Smooth muscle cell (in vitro differentiated cells): ENCODE results near the gene OR2F2. TPM values are rescaled to one million over a fixed set of nuclear protein-coding genes. Genes with fewer than 3 reads are reported as not detected.
A peak's percentile ranks its signal among the peaks of the same experiment; 100 is the strongest.

Experiments
- DNase-seq: peaks from one replicate; lab custom pipeline; 2025; ENCODE audit not compliant: unreplicated experiment; lab: John Stamatoyannopoulos, UW
- H2AFZ ChIP-seq: fragments of 200-600 bp; sonication (generic); 2 replicates; pipeline ENCODE4 v1.6.0; 2016; ENCODE audit warnings: antibody characterized with exemption, low read depth, mild to moderate bottlenecking
- H3F3A ChIP-seq: fragments of 200-600 bp; sonication (generic); 2 replicates; pipeline ENCODE4 v1.6.0; 2017; ENCODE audit warnings: antibody characterized with exemption, low read depth
- H3K27ac ChIP-seq: fragments of 200-600 bp; sonication (generic); 2 replicates; pipeline ENCODE4 v1.5.1; 2016; ENCODE audit warnings: low read depth, mild to moderate bottlenecking
- H3K27me3 ChIP-seq: fragments of 200-600 bp; sonication (generic); 2 replicates; pipeline ENCODE4 v1.6.1; 2016; ENCODE audit warnings: low read depth, mild to moderate bottlenecking
- H3K36me3 ChIP-seq: fragments of 200-600 bp; sonication (generic); 2 replicates; pipeline ENCODE4 v1.5.1; 2016; ENCODE audit warnings: low read depth
- H3K4me1 ChIP-seq: fragments of 200-600 bp; sonication (generic); 2 replicates; pipeline ENCODE4 v1.5.1; 2016; ENCODE audit warnings: low read depth
- H3K4me2 ChIP-seq: fragments of 200-600 bp; sonication (generic); 2 replicates; pipeline ENCODE4 v1.6.0; 2016; ENCODE audit warnings: mild to moderate bottlenecking
- H3K4me3 ChIP-seq: fragments of 200-600 bp; sonication (generic); 2 replicates; pipeline ENCODE4 v1.5.1; 2016; ENCODE audit warnings: mild to moderate bottlenecking
- H3K79me2 ChIP-seq: fragments of 200-600 bp; sonication (generic); 2 replicates; pipeline ENCODE4 v1.6.0; 2016; ENCODE audit warnings: low read depth, mild to moderate bottlenecking
- H3K9ac ChIP-seq: fragments of 200-600 bp; sonication (generic); 2 replicates; pipeline ENCODE4 v1.6.0; 2016; ENCODE audit warnings: low read depth
- H3K9me3 ChIP-seq: fragments of 200-600 bp; sonication (generic); replicated peaks from 2 replicates; pipeline ENCODE4 v1.5.1; 2016; ENCODE audit warnings: low read depth
- H4K20me1 ChIP-seq: fragments of 200-600 bp; sonication (generic); 2 replicates; pipeline ENCODE4 v1.6.0; 2016; ENCODE audit warnings: low read depth
- CTCF ChIP-seq: fragments of 200-600 bp; sonication (generic); IDR thresholded peaks from 2 replicates; pipeline ENCODE4 v1.5.1; 2017; ENCODE audit warnings: borderline replicate concordance, mild to moderate bottlenecking, antibody characterized with exemption; ENCODE audit not compliant: insufficient read depth, poor library complexity, severe bottlenecking
- WGBS: methylation state at CpG from one replicate; pipeline ENCODE4 v1.1.7; 2016; ENCODE audit warnings: low lambda C conversion rate; 5-methylcytosine and 5-hydroxymethylcytosine counted together
- polyA plus RNA-seq: library from polyadenylated mRNA; unstranded; fragments of >200 nt; fragmentation: Nextera tagmentation; extraction: Ambion mirVana; gene quantifications from 2 replicates; pipeline ENCODE4 v1.2.1, GENCODE V29; 2016
- total RNA-seq: library from RNA; depleted of rRNA; stranded (reverse); fragments of >200 nt; gene quantifications from 2 replicates; pipeline ENCODE4 v1.2.3, GENCODE V29; 2014

Gene OR2F2
- total and polyA plus RNA-seq, 2 experiments from 2014 or later = not detected

GRCh38 chr7:143953421-143953820 is 18.4 kb downstream of the OR2F2 start:
- Histone ChIP-seq H3K9ac (no peak overlapping the region), H3K4me2 (no peak overlapping the region), H3K4me1 (no peaks in the 10 kb centered on the region), H3K36me3 (no peaks in the 10 kb centered on the region), H3K9me3 (no peaks in the 10 kb centered on the region), H2AFZ (no peak overlapping the region), H3K27me3 (no peaks in the 10 kb centered on the region), H3F3A (no peaks in the 10 kb centered on the region), H3K27ac (no peak overlapping the region), H4K20me1 (no peaks in the 10 kb centered on the region), H3K79me2 (no peaks in the 10 kb centered on the region), H3K4me3 (no peak overlapping the region)
- TF ChIP-seq CTCF = no peak
- 93% methylated on average over 3 of the region's 3 CpGs for WGBS
- DNase-seq = no peak

DNA sequence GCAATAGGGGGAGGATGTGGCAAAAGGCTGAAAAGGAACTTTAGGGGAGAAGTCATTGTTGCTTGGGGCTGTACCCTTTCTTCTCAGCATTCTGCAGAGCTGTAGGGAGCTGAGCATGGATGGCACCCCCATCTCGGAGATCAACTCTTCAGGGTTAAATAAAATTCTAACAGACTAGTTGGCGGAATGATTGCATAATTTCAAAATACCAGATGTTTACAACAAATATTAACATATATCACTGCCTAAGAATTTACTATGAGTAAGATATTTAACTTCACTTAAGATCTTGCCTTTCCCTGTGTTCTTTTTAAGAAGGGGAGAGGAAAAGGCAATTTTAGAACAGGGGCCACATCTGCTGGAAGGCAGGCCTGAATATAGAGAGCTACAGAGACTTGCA is 19.1 kb downstream of the OR2F2 start:
- no peak for DNase-seq
- Histone ChIP-seq H3K4me3 (no peak overlapping the region), H3K4me1 (no peaks in the 10 kb centered on the region), H4K20me1 (no peaks in the 10 kb centered on the region), H3K9me3 (no peaks in the 10 kb centered on the region), H2AFZ (peak overlapping the region; percentile 42), H3K36me3 (no peaks in the 10 kb centered on the region), H3F3A (no peaks in the 10 kb centered on the region), H3K27me3 (no peaks in the 10 kb centered on the region), H3K9ac (no peak overlapping the region), H3K27ac (no peak overlapping the region), H3K79me2 (no peaks in the 10 kb centered on the region), H3K4me2 (no peak overlapping the region)
- 77% methylated on average over 2 of the region's 2 CpGs for WGBS
- no peak for TF ChIP-seq CTCF

- Histone ChIP-seq H3K27ac (no peak within 1 kb of the TSS), H3K27me3 (no peaks in the 10 kb centered on the region), H3F3A (no peaks in the 10 kb centered on the region), H3K36me3 (no peaks in the 10 kb centered on the region), H3K4me2 (no peak within 1 kb of the TSS), H3K4me1 (no peaks in the 10 kb centered on the region), H3K9ac (no peak within 1 kb of the TSS), H3K79me2 (no peaks in the 10 kb centered on the region), H4K20me1 (no peaks in the 10 kb centered on the region), H2AFZ (peak within 1 kb of the TSS; percentile 42), H3K9me3 (no peaks in the 10 kb centered on the region), H3K4me3 (no peak within 1 kb of the TSS)
- 81% methylated on average over 3 of the region's 3 CpGs for WGBS
- TF ChIP-seq CTCF = no peak
- DNase-seq = no peak
Observed at GRCh38 chr7:143954544-143954943, 19.5 kb downstream of the OR2F2 start, which contains the start of gene OR2F1. Gene OR2F1, plus strand, starts transcription at chr7:143954844. Its CDS starts 5,127 bp downstream, at chr7:143959971.

- no peak overlapping the region for H2AFZ ChIP-seq
- TF ChIP-seq CTCF = no peak
Observed at GRCh38 chr7:143958781-143959180, 23.7 kb downstream of the OR2F2 start.

More at GRCh38 chr7:143958781-143959180, 23.7 kb downstream of the OR2F2 start:
- H3K4me1 ChIP-seq = no peaks in the 10 kb centered on the region
- no peak overlapping the region for H3K4me2 ChIP-seq
- no peaks in the 10 kb centered on the region for H3K27me3 ChIP-seq
- no peak overlapping the region for H3K27ac ChIP-seq
- no peak for DNase-seq
- H3K79me2 ChIP-seq = no peaks in the 10 kb centered on the region
- no peaks in the 10 kb centered on the region for H3F3A ChIP-seq
- no peak overlapping the region for H3K9ac ChIP-seq
- no peaks in the 10 kb centered on the region for H3K9me3 ChIP-seq
- 87% methylated on average over 3 of the region's 3 CpGs for WGBS
- no peaks in the 10 kb centered on the region for H4K20me1 ChIP-seq
- H3K36me3 ChIP-seq = no peaks in the 10 kb centered on the region
- no peak overlapping the region for H3K4me3 ChIP-seq
